Ovary (tissue), 3 donors: Measurements from ENCODE around the gene CNPPD1.

ENCODE experiments used
- EP300 ChIP-seq: sonication (generic); formaldehyde crosslinking; IDR thresholded peaks from one replicate; pipeline ENCODE4 v1.6.1; 2017; ENCODE audit warnings: antibody characterized with exemption
- POLR2A ChIP-seq: fragments of 450-650 bp; IDR thresholded peaks from one replicate; pipeline ENCODE4 v1.6.1; 2017; ENCODE audit warnings: antibody characterized with exemption, mild to moderate bottlenecking, moderate library complexity
- TF ChIP-seq, protein P1 (sequence below), 3 donors: fragments of 450-650 bp in 2 of 3; fragments of 200-600 bp in 1 of 3; IDR thresholded peaks; one replicate each; pipeline versions ENCODE4 v1.5.1 to v1.8.0; 2016 to 2022; ENCODE audit warnings: antibody characterized with exemption in 3 of 3, mild to moderate bottlenecking in 1 of 3
- donor health status: DM: no; HTN: no; CAD: no.

DNA sequence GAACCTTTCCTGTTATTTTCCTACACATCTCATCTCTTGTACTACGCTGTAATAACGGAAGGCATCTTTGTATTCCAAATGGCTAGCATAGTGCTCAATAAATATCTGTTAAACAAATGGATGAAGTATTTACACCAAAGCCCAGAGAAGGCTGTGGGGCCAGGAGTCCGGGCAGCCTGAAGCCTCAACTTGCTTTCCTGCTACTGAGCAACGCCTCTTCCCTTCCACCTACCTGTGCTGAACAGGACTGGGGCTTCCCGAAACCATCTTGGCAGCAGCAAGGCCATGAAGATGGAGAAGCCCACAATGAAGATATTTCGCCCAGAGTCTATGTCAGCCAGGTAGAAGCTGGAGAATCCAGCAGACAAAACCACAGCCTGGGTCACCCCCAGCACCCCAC is 13.6 kb downstream of the CNPPD1 start:
- no peak for TF ChIP-seq EP300
- TF ChIP-seq, protein P1, sequence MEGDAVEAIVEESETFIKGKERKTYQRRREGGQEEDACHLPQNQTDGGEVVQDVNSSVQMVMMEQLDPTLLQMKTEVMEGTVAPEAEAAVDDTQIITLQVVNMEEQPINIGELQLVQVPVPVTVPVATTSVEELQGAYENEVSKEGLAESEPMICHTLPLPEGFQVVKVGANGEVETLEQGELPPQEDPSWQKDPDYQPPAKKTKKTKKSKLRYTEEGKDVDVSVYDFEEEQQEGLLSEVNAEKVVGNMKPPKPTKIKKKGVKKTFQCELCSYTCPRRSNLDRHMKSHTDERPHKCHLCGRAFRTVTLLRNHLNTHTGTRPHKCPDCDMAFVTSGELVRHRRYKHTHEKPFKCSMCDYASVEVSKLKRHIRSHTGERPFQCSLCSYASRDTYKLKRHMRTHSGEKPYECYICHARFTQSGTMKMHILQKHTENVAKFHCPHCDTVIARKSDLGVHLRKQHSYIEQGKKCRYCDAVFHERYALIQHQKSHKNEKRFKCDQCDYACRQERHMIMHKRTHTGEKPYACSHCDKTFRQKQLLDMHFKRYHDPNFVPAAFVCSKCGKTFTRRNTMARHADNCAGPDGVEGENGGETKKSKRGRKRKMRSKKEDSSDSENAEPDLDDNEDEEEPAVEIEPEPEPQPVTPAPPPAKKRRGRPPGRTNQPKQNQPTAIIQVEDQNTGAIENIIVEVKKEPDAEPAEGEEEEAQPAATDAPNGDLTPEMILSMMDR (IDR thresholded peaks at IDR 0.05) = no peak
- no peak for TF ChIP-seq POLR2A
